Activated T-cell treated with anti-CD3 and anti-CD28 coated beads for 1 hour (primary cell): ENCODE results near the gene DDR2.

Experiments
- DNase-seq: peaks from one replicate; pipeline ENCODE4 v3.0.0-alpha.2; 2020; ENCODE audit warnings: low read depth

The DDR2 gene

DNA sequence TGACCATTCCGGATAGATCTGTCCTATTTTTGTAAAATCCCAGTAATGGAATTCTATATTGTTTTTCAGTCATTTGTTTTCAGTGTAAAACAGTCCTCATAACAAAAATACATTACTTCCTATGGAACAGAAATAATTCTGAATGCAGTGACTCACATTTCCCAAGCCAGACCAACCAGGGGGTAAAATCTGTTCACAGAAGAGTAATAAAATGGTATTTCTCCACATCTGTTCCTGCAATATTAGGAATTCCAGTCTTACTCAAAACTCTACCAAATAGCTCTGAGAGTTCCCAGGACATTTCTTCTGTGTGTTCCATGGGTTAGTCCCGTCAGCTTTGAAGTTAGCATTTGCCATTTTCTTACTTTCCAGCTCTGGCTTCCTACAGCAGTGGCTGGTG is 2.6 kb upstream of the DDR2 start:
- no peak for DNase-seq

GRCh38 chr1:162631546-162632191 is 595 bp upstream of the DDR2 start:
- DNase-seq = no peak

GRCh38 chr1:162632698-162633080 is 425 bp downstream of the DDR2 start:
- DNase-seq = no peak

DNA sequence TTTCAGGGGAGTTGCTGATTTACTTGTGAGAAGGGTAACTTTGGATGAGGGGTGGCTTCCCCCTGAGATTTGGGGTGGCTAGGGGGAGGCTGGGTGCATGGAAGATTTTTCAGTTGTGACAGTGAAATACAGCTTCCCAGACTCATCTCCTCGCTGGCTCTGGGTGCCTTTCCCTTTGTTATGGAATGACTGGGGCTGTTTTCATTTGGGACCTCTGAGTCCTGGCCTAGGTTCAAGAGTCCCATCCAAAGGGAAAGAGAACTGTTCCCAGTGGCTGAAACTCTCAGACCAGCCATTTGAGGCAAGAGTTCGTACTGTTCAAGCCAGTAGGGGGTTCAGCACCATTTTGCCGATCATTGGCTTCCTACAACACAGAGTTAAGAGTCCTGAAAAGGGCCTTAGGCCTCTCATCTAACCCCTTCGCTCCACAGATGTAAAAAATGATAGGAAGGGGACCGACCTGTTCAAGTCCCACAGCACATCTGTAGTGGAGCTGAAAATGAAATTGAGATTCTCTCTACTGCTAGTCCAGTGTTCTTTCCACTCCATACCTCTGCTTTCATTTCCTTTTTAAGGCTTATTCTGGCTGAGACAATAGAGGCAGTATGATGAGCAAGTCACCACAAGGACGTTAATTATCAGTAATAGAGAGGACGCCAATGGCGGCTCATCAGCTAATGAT is 958 bp downstream of the DDR2 start:
- DNase-seq = no peak

DNA sequence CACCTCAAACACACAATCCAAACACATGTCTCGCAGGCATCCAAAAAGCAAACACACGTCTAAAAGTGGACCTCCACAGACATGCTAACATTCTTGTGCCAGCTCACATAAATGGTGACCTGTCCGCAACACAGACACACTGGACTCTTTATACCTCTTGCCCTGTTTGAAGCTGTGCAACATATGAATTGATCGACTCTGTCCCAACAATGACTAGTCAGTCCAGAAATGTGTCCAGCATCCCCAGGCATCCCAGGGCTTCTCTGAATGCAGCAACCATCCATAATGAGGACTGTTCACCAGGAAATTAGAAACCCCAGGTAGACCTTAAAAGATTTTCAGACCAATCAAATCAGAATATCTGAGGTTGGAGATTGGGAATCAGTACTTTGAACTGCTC is 3.2 kb downstream of the DDR2 start:
- no peak for DNase-seq

- no peak for DNase-seq
Observed at GRCh38 chr1:162639718-162640117, 7.5 kb downstream of the DDR2 start.

GRCh38 chr1:162641114-162641513 is 8.8 kb downstream of the DDR2 start:
- no peak for DNase-seq

DNA sequence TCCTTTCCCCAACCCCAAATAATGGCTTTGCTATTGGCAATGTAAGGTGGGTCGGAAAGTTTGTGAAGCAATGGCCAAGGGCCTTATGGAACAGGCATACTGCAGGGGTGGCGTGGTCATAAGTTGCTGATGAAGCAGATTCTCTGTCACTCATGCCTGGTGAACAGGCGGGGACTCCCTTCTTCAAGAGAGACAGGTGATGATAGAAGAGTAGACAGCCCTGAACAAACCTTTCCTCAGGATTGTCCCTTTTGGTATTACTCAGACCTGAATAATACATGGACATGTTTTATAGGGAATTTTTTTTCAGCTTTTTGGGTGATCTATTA is 12.7 kb downstream of the DDR2 start:
- no peak for DNase-seq

DNA sequence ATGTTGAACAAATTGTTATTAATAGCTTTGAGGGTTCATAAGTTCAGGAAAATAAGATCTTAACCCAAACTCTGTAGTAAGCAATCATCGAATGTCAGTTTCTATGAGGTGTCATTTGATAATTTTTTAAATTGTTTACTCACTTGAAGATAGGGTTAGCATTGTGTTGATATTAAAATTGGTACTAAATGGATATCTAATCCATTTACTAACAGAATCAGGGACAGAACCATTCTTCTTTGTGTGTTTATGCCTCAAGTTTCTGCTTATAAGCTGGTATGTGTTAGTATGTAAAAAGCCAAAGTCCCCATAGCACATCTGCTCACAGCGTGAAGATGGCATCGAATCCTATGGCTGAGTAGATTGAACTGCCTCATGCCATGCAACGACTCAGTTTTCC is 13.4 kb downstream of the DDR2 start:
- DNase-seq = no peak

DNA sequence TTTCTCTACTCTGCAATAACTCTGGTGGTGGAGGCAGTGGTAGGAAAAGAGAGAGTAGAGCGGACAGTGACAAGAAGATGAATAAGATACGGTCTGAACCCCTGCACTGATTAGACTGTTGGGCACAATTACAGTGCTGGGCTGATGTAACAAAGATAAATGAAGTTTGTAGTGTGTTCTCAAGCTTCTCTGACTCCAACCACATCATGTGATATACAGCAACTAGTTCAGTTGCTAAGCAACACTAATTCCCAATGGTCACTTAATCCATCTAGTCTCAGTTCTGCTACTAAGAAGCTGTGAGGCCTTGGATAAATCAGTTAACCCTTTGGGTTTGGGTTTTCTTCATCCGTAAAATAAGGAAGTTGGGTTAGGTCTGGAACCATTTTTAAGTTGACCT is 17.3 kb downstream of the DDR2 start:
- DNase-seq = no peak

GRCh38 chr1:162654915-162655620 is 22.8 kb downstream of the DDR2 start:
- no peak for DNase-seq

GRCh38 chr1:162656266-162656665 is 24.0 kb downstream of the DDR2 start:
- no peak for DNase-seq

DNA sequence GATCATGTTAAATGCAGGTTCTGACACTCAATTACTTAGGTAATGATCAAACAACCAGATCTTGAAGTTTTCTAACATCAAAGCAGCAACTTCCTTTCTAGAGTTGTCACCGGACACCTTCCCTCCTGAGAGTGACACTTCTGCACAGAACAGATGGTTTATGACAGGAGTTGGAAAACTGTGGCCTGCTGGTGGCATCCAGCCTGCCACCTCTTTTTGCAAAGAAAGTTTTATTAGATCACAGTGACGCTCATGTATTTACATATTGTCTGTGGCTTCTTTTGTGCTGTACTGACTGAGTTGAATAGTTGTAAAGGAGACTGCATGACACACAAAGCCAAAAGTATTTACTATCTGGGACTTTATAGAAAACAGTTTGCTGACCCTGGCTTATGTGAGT is 28.3 kb downstream of the DDR2 start:
- DNase-seq = no peak

GRCh38 chr1:162661336-162661735 is 29.1 kb downstream of the DDR2 start:
- DNase-seq = no peak

DNA sequence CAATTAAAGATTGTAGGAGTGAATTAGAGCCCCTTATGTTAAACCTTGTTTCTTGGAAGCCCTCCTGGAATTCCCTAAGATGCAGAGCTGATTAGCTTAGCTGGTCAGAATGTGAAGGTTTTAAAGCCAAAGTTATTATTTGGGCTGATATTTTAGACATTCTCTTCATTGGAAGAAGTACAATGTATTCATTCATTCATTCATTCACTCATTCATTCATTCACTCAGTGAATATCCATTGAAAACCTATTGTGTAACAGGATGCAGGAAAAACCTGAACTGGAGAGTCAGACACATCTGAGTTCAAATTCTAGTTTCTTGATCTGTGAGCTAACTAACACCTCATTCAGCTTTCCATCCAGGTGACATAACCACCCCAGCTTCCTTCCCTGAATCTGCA is 29.7 kb downstream of the DDR2 start:
- DNase-seq = no peak

DNA sequence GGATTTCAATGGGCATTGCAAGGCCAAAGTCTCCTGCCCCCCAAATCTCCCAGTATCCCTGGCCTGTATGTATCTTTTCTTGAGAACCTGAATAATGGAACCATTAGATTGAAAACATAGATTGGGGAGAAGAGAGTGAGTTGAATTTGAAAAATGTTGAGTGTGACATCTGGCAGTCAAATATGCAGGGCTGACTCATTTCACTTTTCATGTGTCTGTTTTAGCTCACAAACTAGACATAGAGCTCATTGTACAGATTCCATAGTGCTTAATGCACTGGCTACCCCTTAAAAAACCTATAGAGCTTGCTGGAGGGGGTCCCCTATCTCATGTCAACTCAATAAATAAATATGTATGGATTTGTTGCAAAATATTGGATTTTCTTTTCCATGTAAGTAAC is 30.8 kb downstream of the DDR2 start:
- no peak for DNase-seq

GRCh38 chr1:162663589-162664106 is 31.4 kb downstream of the DDR2 start:
- DNase-seq = no peak

GRCh38 chr1:162666006-162666645 is 33.9 kb downstream of the DDR2 start:
- no peak for DNase-seq

- DNase-seq = no peak
Observed at GRCh38 chr1:162667381-162668080, 35.3 kb downstream of the DDR2 start.

- no peak for DNase-seq
Observed at GRCh38 chr1:162670928-162671663, 38.8 kb downstream of the DDR2 start.

GRCh38 chr1:162671664-162672410 is 39.6 kb downstream of the DDR2 start:
- no peak for DNase-seq
